NCI-H2081 treated with DMSO at 0.1 percent for 48 hours (cell line): Measurements from ENCODE around the gene RAD51AP2.

Experiments
- DNase-seq: peaks from one replicate; lab custom pipeline; 2025; lab: John Stamatoyannopoulos, UW

The RAD51AP2 gene

GRCh38 chr2:17470855-17471641, 47.2 kb downstream of the RAD51AP2 start:
- peak; percentile 6 for DNase-seq

- no peak for DNase-seq
Measured at GRCh38 chr2:17461087-17461475, 57.2 kb downstream of the RAD51AP2 start.
